H1 (cell line): ENCODE data around the gene SLC17A5. TPM values are rescaled to one million over a fixed set of nuclear protein-coding genes. Genes with fewer than 3 reads are reported as not detected.

Experiments
- RXRA ChIP-seq: IDR thresholded peaks from 2 replicates; pipeline ENCODE4 v1.6.1; 2011; ENCODE audit warnings: low read depth, mild to moderate bottlenecking, low read length, moderate library complexity; ENCODE audit not compliant: insufficient read depth
- SRF ChIP-seq: IDR thresholded peaks from 2 replicates; pipeline ENCODE4 v1.6.1; 2011; ENCODE audit warnings: mild to moderate bottlenecking, low read depth, low read length, moderate library complexity
- ZNF274 ChIP-seq: IDR thresholded peaks from 2 replicates; pipeline ENCODE4 v1.7.0; 2012; ENCODE audit warnings: low read length, borderline replicate concordance; ENCODE audit errors: extremely low read depth
- polyA plus RNA-seq, 7 experiments: library from polyadenylated mRNA; depleted of rRNA in 3 of 7; stranded (reverse) in 5 of 7; unstranded in 2 of 7; fragments of >200 nt in 5 of 7; fragments of 200-250 nt in 2 of 7; gene quantifications; 1 replicate in 5 of 7; 2 replicates in 1 of 7; 4 replicates in 1 of 7; pipeline versions ENCODE4 v1.2.1 to v1.2.3, GENCODE V29; 2011 to 2013; ENCODE audit warnings: missing spikeins in 2 of 7, mixed read lengths in 2 of 7
- total RNA-seq: library from RNA; stranded (reverse); fragmentation: NEBNext Ultra II Directional; extraction: Animal tissue kit (Norgen Biotek cat#: 25700); gene quantifications from 2 replicates; pipeline ENCODE4 v1.2.1, GENCODE V29; 2021

The SLC17A5 gene
- total and polyA plus RNA-seq, 2 of the 8 experiments (the other 6 are each of a cell fraction or from before 2014, with no cell fraction given) = 11.0 to 11.9 TPM

GRCh38 chr6:73613806-73614536 is 39.8 kb downstream of the SLC17A5 start (continued):
- TF ChIP-seq ZNF274 (no peak), RXRA (no peak), SRF (no peak)
